H1 (cell line): ENCODE data around the gene MRPL55. TPM values are rescaled to one million over a fixed set of nuclear protein-coding genes. Genes with fewer than 3 reads are reported as not detected.

Experiments used
- CTCF ChIA-PET: fragments of 300-600 bp; sonication (Branson Sonifier 250); formaldehyde crosslinking; loops from one replicate; lab custom pipeline; 2021; ENCODE audit not compliant: partially characterized antibody; lab: Charles Lee
- POLR2A ChIA-PET: fragments of 300-600 bp; sonication (Branson Sonifier 250); formaldehyde crosslinking; loops from one replicate; lab custom pipeline; 2021; ENCODE audit warnings: inconsistent platforms; ENCODE audit not compliant: partially characterized antibody; lab: Charles Lee
- DNase-seq, 2 experiments: peaks; one replicate each; pipeline versions ENCODE4 v3.0.0 to v3.0.0-alpha.2; 2010 to 2022; ENCODE audit warnings: low spot score in 2 of 2, low read depth in 1 of 2, mixed read lengths in 1 of 2
- FAIRE-seq: peaks from 2 replicates; lab custom pipeline; 2011; peaks lifted over from hg19 to GRCh38; lab: Jason Lieb, UNC
- H2AFZ ChIP-seq: 2 replicates; pipeline ENCODE4 v1.8.1; 2012; ENCODE audit warnings: low read length, inconsistent platforms
- H2AK5ac ChIP-seq: 2 replicates; pipeline ENCODE4 v1.6.1; 2013; ENCODE audit warnings: low read depth, low read length
- H2BK120ac ChIP-seq: replicated peaks from 2 replicates; pipeline ENCODE3; 2013; ENCODE audit warnings: low read depth, low read length, inconsistent platforms
- H2BK12ac ChIP-seq: 2 replicates; pipeline ENCODE4 v1.6.1; 2013; ENCODE audit warnings: low read depth, low read length
- H2BK15ac ChIP-seq: 2 replicates; pipeline ENCODE4 v1.6.1; 2013; ENCODE audit warnings: low read length
- H2BK20ac ChIP-seq: 2 replicates; pipeline ENCODE4 v1.6.1; 2013; ENCODE audit warnings: low read length
- H2BK5ac ChIP-seq: 2 replicates; pipeline ENCODE4 v1.6.1; 2013; ENCODE audit warnings: low read depth, low read length
- H3K14ac ChIP-seq: 2 replicates; pipeline ENCODE4 v1.6.1; 2013; ENCODE audit warnings: inconsistent platforms; ENCODE audit not compliant: insufficient read length
- H3K18ac ChIP-seq: 2 replicates; pipeline ENCODE4 v1.6.1; 2013; ENCODE audit warnings: low read length; ENCODE audit errors: extremely low read depth
- H3K23ac ChIP-seq: 2 replicates; pipeline ENCODE4 v1.6.1; 2013; ENCODE audit warnings: inconsistent platforms; ENCODE audit not compliant: insufficient read length
- H3K23me2 ChIP-seq: 2 replicates; pipeline ENCODE4 v1.6.1; 2013; ENCODE audit warnings: low read depth, low read length
- H3K27ac ChIP-seq: 2 replicates; pipeline ENCODE4 v1.6.1; 2011; ENCODE audit warnings: low read depth, low read length, inconsistent platforms
- H3K27me3 ChIP-seq, 4 experiments: replicated peaks in 1 of 4; 1 replicate in 1 of 4; 2 replicates in 3 of 4; pipeline versions ENCODE4 v1.6.1 to v1.8.1; 2011 to 2013; ENCODE audit warnings: low read length in 3 of 4, mild to moderate bottlenecking in 3 of 4, inconsistent platforms in 2 of 4, mixed read lengths in 2 of 4, moderate library complexity in 1 of 4; ENCODE audit not compliant: control insufficient read depth in 3 of 4, insufficient read depth in 3 of 4; ENCODE audit errors: extremely low read depth in 1 of 4
- H3K36me3 ChIP-seq, 4 experiments: 2 replicates each; pipeline versions ENCODE4 v1.6.1 to v1.8.1; 2011 to 2013; ENCODE audit warnings: mild to moderate bottlenecking in 4 of 4, low read length in 3 of 4, moderate library complexity in 2 of 4, control low read depth in 1 of 4, inconsistent platforms in 1 of 4; ENCODE audit not compliant: insufficient read depth in 4 of 4, control insufficient read depth in 2 of 4
- H3K4ac ChIP-seq: replicated peaks from 2 replicates; pipeline ENCODE3; 2013; ENCODE audit warnings: low read length, low read depth, mixed read lengths, inconsistent platforms; ENCODE audit not compliant: insufficient read length
- H3K4me1 ChIP-seq, 4 experiments: replicated peaks in 1 of 4; 1 replicate in 1 of 4; 2 replicates in 3 of 4; pipeline versions ENCODE4 v1.6.1 to v1.8.1; 2011 to 2013; ENCODE audit warnings: low read length in 3 of 4, inconsistent platforms in 2 of 4, mixed read lengths in 1 of 4; ENCODE audit not compliant: insufficient read depth in 4 of 4, control insufficient read depth in 3 of 4
- H3K4me2 ChIP-seq, 2 experiments: 2 replicates each; pipeline versions ENCODE4 v1.6.1 to v1.8.1; 2011 to 2013; ENCODE audit warnings: low read depth in 2 of 2, low read length in 2 of 2, control low read depth in 1 of 2, inconsistent platforms in 1 of 2, mild to moderate bottlenecking in 1 of 2; ENCODE audit not compliant: insufficient read depth in 1 of 2
- H3K4me3 ChIP-seq, 4 experiments: fragments of 200-600, 300-600 bp in 1 of 4; sonication (generic), shearing (Covaris generic), sonication (Bioruptor Twin) in 1 of 4; 2 replicates each; pipeline versions ENCODE4 v1.5.1 to v1.8.1; 2011 to 2016; ENCODE audit warnings: low read length in 4 of 4, low read depth in 3 of 4, control low read depth in 2 of 4, inconsistent platforms in 2 of 4, mild to moderate bottlenecking in 2 of 4, mixed read lengths in 1 of 4, moderate library complexity in 1 of 4; ENCODE audit not compliant: insufficient read depth in 2 of 4; ENCODE audit errors: extremely low read depth in 1 of 4
- H3K56ac ChIP-seq: replicated peaks from 2 replicates; pipeline ENCODE3; 2013; ENCODE audit warnings: low read depth, mild to moderate bottlenecking, mixed read lengths, low read length, inconsistent platforms; ENCODE audit not compliant: insufficient read length
- H3K79me1 ChIP-seq: 2 replicates; pipeline ENCODE4 v1.6.1; 2013; ENCODE audit warnings: low read depth, low read length, control low read depth
- H3K79me2 ChIP-seq, 2 experiments: 2 replicates each; pipeline versions ENCODE4 v1.6.1 to v1.8.1; 2012 to 2013; ENCODE audit warnings: low read length in 2 of 2, mild to moderate bottlenecking in 2 of 2, inconsistent platforms in 1 of 2; ENCODE audit not compliant: insufficient read depth in 2 of 2, control insufficient read depth in 1 of 2
- H3K9ac ChIP-seq, 4 experiments: replicated peaks in 1 of 4; 1 replicate in 1 of 4; 2 replicates in 3 of 4; pipeline versions ENCODE4 v1.6.1 to v1.8.1; 2011 to 2013; ENCODE audit warnings: low read depth in 3 of 4, low read length in 3 of 4, control low read depth in 2 of 4, mild to moderate bottlenecking in 2 of 4, moderate library complexity in 2 of 4, inconsistent platforms in 1 of 4; ENCODE audit errors: extremely low read depth in 1 of 4
- H3K9me3 ChIP-seq, 2 experiments: 2 replicates each; pipeline versions ENCODE4 v1.6.1 to v1.8.1; 2012 to 2013; ENCODE audit warnings: mild to moderate bottlenecking in 2 of 2, moderate library complexity in 2 of 2, control low read depth in 1 of 2, inconsistent platforms in 1 of 2, low read depth in 1 of 2, low read length in 1 of 2, mixed read lengths in 1 of 2; ENCODE audit not compliant: insufficient read depth in 2 of 2
- H4K20me1 ChIP-seq, 2 experiments: replicated peaks in 1 of 2; 2 replicates each; pipeline versions ENCODE3 to v1.8.1; 2011 to 2013; ENCODE audit warnings: inconsistent platforms in 2 of 2, low read length in 2 of 2, mild to moderate bottlenecking in 1 of 2; ENCODE audit not compliant: insufficient read depth in 2 of 2, control insufficient read depth in 1 of 2
- H4K5ac ChIP-seq: 2 replicates; pipeline ENCODE4 v1.6.1; 2013; ENCODE audit warnings: low read length, low read depth, mixed read lengths, inconsistent platforms; ENCODE audit not compliant: insufficient read length
- H4K8ac ChIP-seq: 2 replicates; pipeline ENCODE4 v1.8.0; 2013; ENCODE audit warnings: mild to moderate bottlenecking, moderate library complexity, low read length, inconsistent platforms; ENCODE audit not compliant: insufficient read depth; ENCODE audit errors: extremely low read depth
- H4K91ac ChIP-seq: replicated peaks from 2 replicates; pipeline ENCODE3; 2013; ENCODE audit warnings: low read length, mixed read lengths, inconsistent platforms; ENCODE audit not compliant: insufficient read length
- HDAC6 ChIP-seq: IDR thresholded peaks from one replicate; pipeline ENCODE4 v1.7.1; 2012; ENCODE audit warnings: low read depth, mild to moderate bottlenecking, inconsistent platforms, low read length, moderate library complexity
- NRF1 ChIP-seq: IDR thresholded peaks from 2 replicates; pipeline ENCODE4 v1.6.1; 2011; ENCODE audit warnings: mild to moderate bottlenecking, low read depth, low read length, improper control_type of control experiment
- RNF2 ChIP-seq: fragments of 200-900, 300-1000 bp; sonication (generic); IDR thresholded peaks from 2 replicates; pipeline ENCODE4 v1.7.1; 2016; ENCODE audit warnings: borderline replicate concordance, low read depth, mild to moderate bottlenecking, antibody characterized with exemption, low read length; ENCODE audit not compliant: poor library complexity, severe bottlenecking; ENCODE audit errors: missing control alignments
- WGBS, 2 experiments: shearing (Covaris generic) in 1 of 2; methylation state at CpG; one replicate each; pipeline versions ENCODE4 v1.1.6 to v1.1.7; 2013 to 2015; ENCODE audit warnings: low lambda C conversion rate in 2 of 2, mixed read lengths in 2 of 2, inconsistent platforms in 1 of 2, low coverage in 1 of 2, missing lambda C conversion rate in 1 of 2; ENCODE audit not compliant: insufficient replicate concordance in 2 of 2, insufficient coverage in 1 of 2, insufficient read length in 1 of 2; ENCODE audit errors: extremely low coverage in 1 of 2, missing lambda C conversion rate in 1 of 2; 5-methylcytosine and 5-hydroxymethylcytosine counted together
- polyA plus RNA-seq, 7 experiments: library from polyadenylated mRNA; depleted of rRNA in 3 of 7; stranded (reverse) in 5 of 7; unstranded in 2 of 7; fragments of >200 nt in 5 of 7; fragments of 200-250 nt in 2 of 7; gene quantifications; 1 replicate in 5 of 7; 2 replicates in 1 of 7; 4 replicates in 1 of 7; pipeline versions ENCODE4 v1.2.1 to v1.2.3, GENCODE V29; 2011 to 2013; ENCODE audit warnings: missing spikeins in 2 of 7, mixed read lengths in 2 of 7
- total RNA-seq: library from RNA; stranded (reverse); fragmentation: NEBNext Ultra II Directional; extraction: Animal tissue kit (Norgen Biotek cat#: 25700); gene quantifications from 2 replicates; pipeline ENCODE4 v1.2.1, GENCODE V29; 2021
- TF ChIP-seq, protein P1 (sequence below), 3 experiments: IDR thresholded peaks; 1 replicate in 2 of 3; 2 replicates in 1 of 3; pipeline versions ENCODE4 v1.5.1 to v1.6.1; 2011; ENCODE audit warnings: low read length in 3 of 3, mild to moderate bottlenecking in 3 of 3, inconsistent platforms in 2 of 3, low read depth in 1 of 3, moderate library complexity in 1 of 3; ENCODE audit not compliant: insufficient read depth in 1 of 3; ENCODE audit errors: control extremely low read depth in 1 of 3
- TF ChIP-seq, protein P2 (sequence below): IDR thresholded peaks from 2 replicates; pipeline ENCODE4 v1.6.1; 2011; ENCODE audit warnings: low read depth, mild to moderate bottlenecking, low read length; ENCODE audit not compliant: insufficient read depth

The MRPL55 gene
- total and polyA plus RNA-seq, 2 of the 8 experiments (the other 6 are each of a cell fraction or from before 2014, with no cell fraction given) = 59.0 to 244 TPM

DNA sequence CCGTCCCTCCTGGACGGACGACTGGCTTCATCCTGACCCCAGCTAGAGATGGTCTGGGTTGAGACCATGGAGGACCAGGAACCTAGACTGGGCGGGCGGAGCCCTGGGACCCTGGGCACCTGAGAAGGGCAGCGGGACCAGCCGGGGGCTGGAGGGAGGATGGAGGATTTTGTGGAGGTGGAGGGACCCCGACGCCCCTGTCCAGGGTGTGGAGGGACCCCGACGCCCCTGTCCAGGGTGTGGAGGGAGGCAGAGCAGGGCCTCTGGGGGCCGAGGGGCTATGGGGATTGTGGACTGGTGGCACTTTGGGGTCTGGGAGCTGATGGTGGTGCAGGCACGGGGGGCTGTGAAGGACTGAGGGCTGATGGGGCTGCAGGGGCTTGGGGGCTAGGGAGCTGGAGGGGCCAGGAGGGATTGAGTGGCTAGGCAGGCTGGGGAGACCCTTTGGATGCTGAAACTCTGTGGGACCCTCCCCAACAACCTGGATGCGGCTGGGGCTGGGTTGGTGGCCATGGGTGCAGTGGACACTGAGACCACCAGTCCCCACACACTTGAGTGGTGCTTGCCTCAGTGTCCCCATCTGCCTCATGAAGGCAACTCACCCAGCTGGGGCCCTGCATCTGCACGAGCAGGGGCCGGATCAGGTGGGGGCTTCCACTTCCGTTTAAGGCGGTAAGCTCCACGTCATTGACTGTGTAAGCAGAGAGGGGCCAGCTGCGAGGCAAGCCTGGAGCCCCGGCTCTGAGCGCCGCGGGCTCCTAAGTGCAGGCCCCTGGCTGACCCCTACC is 48.0 kb upstream of the MRPL55 start:
- H3K4ac ChIP-seq = no peak overlapping the region
- H3K27me3 ChIP-seq = peaks cover 0 to 5% (median 1%) of the 10 kb centered on the region in 4 experiments; a peak in 4 of 7 replicates
- H3K4me3 ChIP-seq = no peak overlapping the region
- no peaks in the 10 kb centered on the region for H3K23me2 ChIP-seq
- H3K36me3 ChIP-seq = no peaks in the 10 kb centered on the region
- no peak overlapping the region for H2AK5ac ChIP-seq
- H3K4me1 ChIP-seq = peaks cover 0 to 3% (median under 1%) of the 10 kb centered on the region in 4 experiments; a peak in 4 of 7 replicates
- H4K20me1 ChIP-seq = peaks cover 1 to 4% of the 10 kb centered on the region in 2 experiments
- no peak overlapping the region for H3K23ac ChIP-seq
- H2BK15ac ChIP-seq = no peak overlapping the region
- ChIA-PET POLR2A (interaction anchor here (0.7 to 2.0 kb wide), 3 partner anchors 9 to 57 kb away, joined by 3 to 10 read pairs (median 3); partner anchors contain the start of gene IBA57), CTCF (interaction anchor here (0.8 to 1.0 kb wide), 3 partner anchors 24 to 70 kb away, joined by 3 to 4 read pairs (median 3); no protein-coding TSS in a partner anchor)
- no peaks in the 10 kb centered on the region for H3K9me3 ChIP-seq
- no peak overlapping the region for H2BK5ac ChIP-seq
- no peak overlapping the region for H4K8ac ChIP-seq
- H3K56ac ChIP-seq = no peak overlapping the region
- 0 out of 2 replicates have a peak, but pooled peaks cover 2% of the 10 kb centered on the region for H3K79me1 ChIP-seq
- H2BK120ac ChIP-seq = no peak overlapping the region
- TF ChIP-seq NRF1 = no peak
- no peak for TF ChIP-seq HDAC6
- TF ChIP-seq RNF2 = no peak
- TF ChIP-seq, protein P1, sequence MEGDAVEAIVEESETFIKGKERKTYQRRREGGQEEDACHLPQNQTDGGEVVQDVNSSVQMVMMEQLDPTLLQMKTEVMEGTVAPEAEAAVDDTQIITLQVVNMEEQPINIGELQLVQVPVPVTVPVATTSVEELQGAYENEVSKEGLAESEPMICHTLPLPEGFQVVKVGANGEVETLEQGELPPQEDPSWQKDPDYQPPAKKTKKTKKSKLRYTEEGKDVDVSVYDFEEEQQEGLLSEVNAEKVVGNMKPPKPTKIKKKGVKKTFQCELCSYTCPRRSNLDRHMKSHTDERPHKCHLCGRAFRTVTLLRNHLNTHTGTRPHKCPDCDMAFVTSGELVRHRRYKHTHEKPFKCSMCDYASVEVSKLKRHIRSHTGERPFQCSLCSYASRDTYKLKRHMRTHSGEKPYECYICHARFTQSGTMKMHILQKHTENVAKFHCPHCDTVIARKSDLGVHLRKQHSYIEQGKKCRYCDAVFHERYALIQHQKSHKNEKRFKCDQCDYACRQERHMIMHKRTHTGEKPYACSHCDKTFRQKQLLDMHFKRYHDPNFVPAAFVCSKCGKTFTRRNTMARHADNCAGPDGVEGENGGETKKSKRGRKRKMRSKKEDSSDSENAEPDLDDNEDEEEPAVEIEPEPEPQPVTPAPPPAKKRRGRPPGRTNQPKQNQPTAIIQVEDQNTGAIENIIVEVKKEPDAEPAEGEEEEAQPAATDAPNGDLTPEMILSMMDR (IDR thresholded peaks at IDR 0.05; ENCODE audit: control extremely low read depth in 1 of 3, insufficient read depth in 1 of 3, low read depth in 1 of 3, low read length in 3 of 3) = no peak
- TF ChIP-seq, protein P2, sequence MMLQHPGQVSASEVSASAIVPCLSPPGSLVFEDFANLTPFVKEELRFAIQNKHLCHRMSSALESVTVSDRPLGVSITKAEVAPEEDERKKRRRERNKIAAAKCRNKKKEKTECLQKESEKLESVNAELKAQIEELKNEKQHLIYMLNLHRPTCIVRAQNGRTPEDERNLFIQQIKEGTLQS = no peak
- no peak overlapping the region for H3K18ac ChIP-seq
- no peak overlapping the region; a peak in 1 of 4 replicates for H3K4me2 ChIP-seq
- 84% methylated on average over 19 of the region's 24 CpGs; no CpG with 5 or more reads in 1 of the 2 experiments for WGBS, 2 experiments
- no peak overlapping the region for H3K9ac ChIP-seq
- H3K14ac ChIP-seq = no peak overlapping the region
- no peak overlapping the region for H2BK12ac ChIP-seq
- H4K91ac ChIP-seq = no peak overlapping the region
- DNase-seq (no peak), FAIRE-seq (no peak)
- H3K27ac ChIP-seq = no peak overlapping the region
- H3K79me2 ChIP-seq = no peaks in the 10 kb centered on the region
- H4K5ac ChIP-seq = no peak overlapping the region
- no peak overlapping the region for H2BK20ac ChIP-seq
- no peak overlapping the region for H2AFZ ChIP-seq
